ENCODE results near the gene PLXNC1.

The PLXNC1 gene

GRCh38 chr12:94264736-94265485 is 116.5 kb downstream of the PLXNC1 start:
- no peak for DNase-seq (ENCODE audit: low read depth in 2 of 2)

- no peak for DNase-seq (ENCODE audit: low read depth in 2 of 2)
Observed at GRCh38 chr12:94265539-94265938, 117.2 kb downstream of the PLXNC1 start.

DNA sequence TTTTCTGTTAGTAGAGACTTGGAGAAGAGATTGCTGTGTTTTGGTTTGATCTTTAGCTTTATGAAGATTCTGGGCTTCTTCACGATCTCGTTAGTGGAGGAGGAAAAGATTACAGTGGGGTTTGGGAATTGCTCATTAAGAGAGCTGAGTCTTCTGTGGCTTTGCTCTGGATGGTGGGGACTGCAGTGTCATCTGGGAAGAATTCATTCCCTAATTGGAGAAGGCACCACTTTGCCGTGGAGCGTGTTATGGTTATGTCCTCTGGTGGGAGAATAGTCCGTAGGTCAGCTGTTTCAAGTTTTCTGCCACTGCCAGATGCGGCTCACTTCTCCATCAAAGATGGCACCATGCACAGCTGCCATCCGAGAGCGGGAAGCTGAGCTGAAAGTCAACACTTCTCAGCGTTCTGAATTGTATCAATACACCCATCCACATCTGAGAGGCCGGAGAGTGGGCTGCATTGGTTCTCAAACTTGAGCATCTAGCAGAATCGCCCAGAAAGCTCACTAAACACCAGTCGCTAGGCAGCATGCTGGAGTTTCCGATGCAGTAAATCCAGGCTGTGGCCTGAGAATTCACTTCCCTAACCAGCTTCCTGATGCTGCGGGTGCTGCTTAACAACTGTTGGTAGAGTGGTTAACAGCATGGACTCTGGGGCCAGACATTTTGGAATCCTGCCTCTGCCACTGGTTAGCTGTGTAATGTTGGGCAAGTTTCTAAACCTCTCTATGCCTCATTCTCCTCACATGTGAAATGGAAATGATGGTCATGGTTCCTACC is 117.8 kb downstream of the PLXNC1 start:
- no peak for DNase-seq (ENCODE audit: low read depth in 2 of 2)

GRCh38 chr12:94266796-94267536 is 118.6 kb downstream of the PLXNC1 start:
- no peak for DNase-seq (ENCODE audit: low read depth in 2 of 2)

DNA sequence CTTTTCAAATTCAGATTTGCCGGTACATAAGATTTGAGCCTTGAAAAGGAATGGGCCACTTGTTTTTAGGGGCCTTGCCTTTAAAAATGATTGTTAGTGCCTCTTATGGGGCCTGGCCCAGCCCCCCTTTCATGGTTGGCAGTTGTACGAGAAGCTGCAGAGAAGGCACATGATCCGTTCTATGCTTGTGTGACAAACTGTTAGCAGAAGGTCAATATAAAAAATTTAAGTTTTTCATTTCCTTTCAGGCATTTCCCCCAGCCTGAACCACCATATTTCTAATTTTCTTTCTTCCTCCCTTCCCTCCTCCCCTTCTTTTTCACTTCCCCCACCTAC is 119.1 kb downstream of the PLXNC1 start:
- DNase-seq (ENCODE audit: low read depth in 2 of 2) = no peak

DNA sequence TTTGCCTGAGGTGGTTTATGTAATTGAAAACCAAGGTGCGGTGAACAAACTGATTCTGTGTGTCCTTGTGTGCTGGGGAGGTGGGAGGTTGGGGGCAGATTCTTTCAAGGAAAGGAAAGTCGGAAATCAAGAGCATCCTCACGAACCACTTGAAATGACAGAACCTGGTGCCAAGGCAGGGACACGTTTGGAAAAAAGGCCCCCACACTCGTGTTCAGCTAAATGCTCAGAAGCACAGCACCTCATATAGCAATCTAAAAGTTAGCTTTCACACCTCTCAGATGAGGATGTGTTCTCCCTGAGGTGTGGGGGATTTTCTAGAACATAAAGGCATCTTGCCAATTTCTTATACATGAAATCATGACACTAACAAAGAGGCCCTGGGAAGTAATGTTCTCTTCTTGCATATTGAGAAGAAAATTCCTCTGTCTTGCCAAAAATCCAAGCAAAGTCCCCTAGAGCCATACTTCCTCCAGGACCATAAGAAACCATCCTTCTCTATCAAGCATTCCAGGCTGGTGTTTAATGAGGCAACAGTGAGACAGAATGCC is 119.6 kb downstream of the PLXNC1 start:
- no peak for DNase-seq (ENCODE audit: low read depth in 2 of 2)

DNA sequence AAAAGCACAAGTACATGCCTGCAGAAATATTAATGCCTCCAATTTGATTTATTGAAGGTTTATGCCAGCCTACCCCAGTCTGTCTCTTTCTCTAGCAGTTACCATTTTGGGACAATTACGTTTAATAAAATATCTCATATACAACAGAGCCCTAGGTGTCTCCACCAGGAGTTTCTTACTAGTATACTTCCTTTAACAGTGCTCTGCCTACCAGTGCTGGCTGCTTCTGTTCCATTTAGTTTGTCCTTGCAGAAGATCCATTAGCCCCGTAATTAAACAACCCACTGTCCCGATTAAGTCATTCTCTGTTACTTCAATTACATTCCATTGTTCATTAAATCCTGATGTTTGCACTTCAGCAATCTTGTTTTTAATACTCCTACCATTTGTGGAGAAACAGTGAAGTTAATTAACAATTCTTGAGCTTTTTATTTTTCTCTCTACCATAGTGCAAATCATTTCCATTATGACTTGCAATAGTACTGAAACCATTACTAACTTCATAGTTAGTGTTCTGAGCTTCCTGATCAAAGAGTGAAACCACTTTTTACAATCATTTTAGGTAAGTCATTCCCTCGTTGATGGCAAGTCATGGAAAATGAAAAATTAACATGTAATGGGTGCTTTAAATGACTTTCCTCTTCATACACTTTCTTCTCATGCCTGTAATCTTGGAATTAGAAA is 121.1 kb downstream of the PLXNC1 start:
- DNase-seq (ENCODE audit: low read depth in 2 of 2) = no peak

- DNase-seq (ENCODE audit: low read depth in 2 of 2) = no peak
Observed at GRCh38 chr12:94271351-94271750, 123.0 kb downstream of the PLXNC1 start.

DNA sequence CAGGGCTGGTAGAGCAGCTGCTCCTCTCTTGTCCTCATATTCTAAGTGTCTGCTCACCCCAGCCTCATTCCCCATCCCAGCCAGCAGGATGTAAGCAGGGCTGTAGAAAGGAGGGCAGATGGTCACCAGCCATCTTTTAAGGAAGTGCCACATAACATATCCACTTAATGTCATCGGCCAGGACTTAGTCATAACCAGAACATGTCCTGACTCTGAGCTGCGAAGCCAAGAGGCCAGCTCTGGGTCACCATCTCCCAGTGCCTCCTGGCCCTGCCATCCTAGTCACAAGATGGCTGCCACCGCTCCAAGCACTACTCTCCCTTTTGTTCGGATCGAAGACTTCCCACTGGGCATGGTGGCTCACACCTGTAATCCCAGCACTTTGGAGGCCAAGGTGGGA is 123.9 kb downstream of the PLXNC1 start:
- DNase-seq (ENCODE audit: low read depth in 2 of 2) = no peak

GRCh38 chr12:94273272-94273671 is 124.9 kb downstream of the PLXNC1 start:
- no peak for DNase-seq (ENCODE audit: low read depth in 2 of 2)

GRCh38 chr12:94276725-94277124 is 128.3 kb downstream of the PLXNC1 start:
- DNase-seq (ENCODE audit: low read depth in 2 of 2) = no peak

GRCh38 chr12:94277426-94278000 is 129.1 kb downstream of the PLXNC1 start:
- no peak for DNase-seq (ENCODE audit: low read depth in 2 of 2)

GRCh38 chr12:94280063-94280462 is 131.7 kb downstream of the PLXNC1 start:
- no peak for DNase-seq (ENCODE audit: low read depth in 2 of 2)

- peak in 1 of 2 donors; percentile 23 for DNase-seq (ENCODE audit: low read depth in 2 of 2)
Observed at GRCh38 chr12:94282675-94283074, 134.3 kb downstream of the PLXNC1 start.

DNA sequence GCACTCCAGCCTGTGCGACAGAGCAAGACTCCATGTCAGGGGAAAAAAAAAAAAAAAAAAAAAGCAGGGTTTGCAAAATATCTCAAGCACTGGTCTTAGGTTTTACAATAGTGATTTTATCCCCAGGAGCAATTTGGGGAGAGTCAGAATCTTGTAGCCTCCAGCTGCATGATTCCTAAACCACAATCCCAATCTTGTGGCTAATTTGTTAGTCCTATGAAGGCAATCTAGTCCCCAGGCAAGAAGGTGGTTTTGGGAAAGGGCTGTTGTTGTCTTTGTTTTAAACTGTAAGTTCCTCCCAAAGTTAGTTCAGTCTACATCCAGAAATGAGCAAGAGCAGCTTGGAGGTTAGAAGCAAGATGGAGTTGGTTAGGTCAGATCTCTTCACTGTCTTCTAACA is 135.7 kb downstream of the PLXNC1 start:
- no peak for DNase-seq (ENCODE audit: low read depth in 2 of 2)

DNA sequence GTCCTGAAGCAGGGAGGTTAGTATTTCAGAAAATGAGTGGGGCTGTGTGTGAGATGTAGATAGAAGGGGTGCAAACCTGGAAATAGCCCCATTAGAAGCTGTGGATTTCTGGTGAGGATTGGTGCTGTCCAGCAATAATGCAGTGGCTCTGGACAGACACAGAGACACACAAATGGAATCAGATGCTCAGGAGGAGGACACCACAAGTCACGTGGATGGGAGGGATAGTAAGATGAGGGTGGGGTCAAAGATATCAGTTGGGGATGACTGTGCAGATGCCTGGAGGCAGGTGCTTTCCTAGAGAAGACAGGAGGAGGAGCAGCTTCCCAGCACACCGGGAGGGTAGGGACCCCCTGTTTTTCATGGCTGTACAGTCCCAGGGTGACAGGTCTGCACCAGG is 136.5 kb downstream of the PLXNC1 start:
- DNase-seq (ENCODE audit: low read depth in 2 of 2) = no peak

GRCh38 chr12:94285943-94286582 is 137.7 kb downstream of the PLXNC1 start:
- DNase-seq (ENCODE audit: low read depth in 2 of 2) = no peak

GRCh38 chr12:94286583-94287244 is 138.3 kb downstream of the PLXNC1 start:
- no peak for DNase-seq (ENCODE audit: low read depth in 2 of 2)

DNA sequence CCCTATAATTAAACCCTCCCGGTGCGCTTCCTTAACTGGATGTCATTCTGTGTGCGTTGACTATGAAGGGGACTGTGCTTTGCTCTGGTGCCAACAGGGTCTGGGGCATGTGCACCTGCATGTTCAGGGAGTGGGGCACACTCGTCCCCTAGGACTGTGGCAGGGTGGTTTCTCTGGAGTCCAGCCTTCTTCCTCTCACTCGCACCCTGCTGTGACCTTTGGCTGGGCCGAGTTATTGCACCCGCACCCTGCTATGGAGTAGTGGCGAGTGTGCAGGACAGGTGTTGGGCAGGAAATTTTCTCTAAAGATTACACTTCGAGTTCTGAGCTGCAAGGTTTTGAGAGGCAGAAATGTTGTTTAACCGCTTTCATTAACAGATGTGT is 138.9 kb downstream of the PLXNC1 start:
- DNase-seq (ENCODE audit: low read depth in 2 of 2) = no peak
